Epidermal melanocyte (primary cell): ENCODE results near the gene CCM2.
"Not testable (repeated sequence)": the region's sequence is repeated elsewhere in the genome, so short reads cannot be mapped to it uniquely, and the experiment has no call there.

Experiments used
- DNase-seq: peaks from one replicate; pipeline ENCODE4 v3.0.0; 2011; ENCODE audit warnings: low spot score; ENCODE audit not compliant: insufficient read length

The CCM2 gene

GRCh38 chr7:44981035-44981706 is 18.8 kb upstream of the CCM2 start:
- no peak for DNase-seq

GRCh38 chr7:44982535-44982923 is 17.5 kb upstream of the CCM2 start:
- no peak for DNase-seq

GRCh38 chr7:44982970-44983369 is 17.0 kb upstream of the CCM2 start:
- DNase-seq, result no peak

GRCh38 chr7:44983742-44984477 is 16.1 kb upstream of the CCM2 start:
- DNase-seq, result no peak

- no peak for DNase-seq
These were observed 15.6 kb upstream of the CCM2 start for GRCh38 chr7:44984478-44984758.

GRCh38 chr7:44985033-44985695 is 14.8 kb upstream of the CCM2 start:
- DNase-seq, result no peak

- no peak for DNase-seq
These were observed 14.1 kb upstream of the CCM2 start for GRCh38 chr7:44985900-44986217.

GRCh38 chr7:44986218-44987053 is 13.6 kb upstream of the CCM2 start:
- no peak for DNase-seq

- DNase-seq, result no peak
These were observed 12.5 kb upstream of the CCM2 start for GRCh38 chr7:44987457-44987856.

- DNase-seq, result no peak
These were observed 12.0 kb upstream of the CCM2 start for GRCh38 chr7:44987996-44988395.

- no peak for DNase-seq
These were observed 11.3 kb upstream of the CCM2 start for GRCh38 chr7:44988701-44989100.

GRCh38 chr7:44989132-44989531 is 10.9 kb upstream of the CCM2 start:
- no peak for DNase-seq

GRCh38 chr7:44990109-44991023 is 9.6 kb upstream of the CCM2 start:
- no peak for DNase-seq

GRCh38 chr7:44992004-44992795 is 7.8 kb upstream of the CCM2 start:
- not testable (repeated sequence) for DNase-seq

- no peak for DNase-seq
These were observed 5.0 kb upstream of the CCM2 start for GRCh38 chr7:44994877-44995554.

GRCh38 chr7:44995555-44996493 is 4.2 kb upstream of the CCM2 start:
- no peak for DNase-seq

GRCh38 chr7:44998153-44998871 is 1.7 kb upstream of the CCM2 start:
- DNase-seq, result no peak
